A673 (cell line): ENCODE results near the gene CIZ1. TPM values are rescaled to one million over a fixed set of nuclear protein-coding genes. Genes with fewer than 3 reads are reported as not detected.

ENCODE experiments used
- BruUV-seq: library from RNA; stranded (reverse); fragments of 400-500 nt; replicated peaks from 2 replicates; lab custom pipeline; 2021; lab: Mats Ljungman, UMichigan
- CTCF ChIA-PET: fragments of 300-600 bp; sonication (Branson Sonifier 250); formaldehyde crosslinking; loops from one replicate; lab custom pipeline; 2022; ENCODE audit warnings: antibody characterized with exemption; lab: Charles Lee
- POLR2A ChIA-PET: fragments of 300-600 bp; sonication (Branson Sonifier 250); formaldehyde crosslinking; loops from one replicate; lab custom pipeline; 2022; ENCODE audit warnings: antibody characterized with exemption; ENCODE audit not compliant: low non-redundant PET; lab: Charles Lee
- DNase-seq: peaks from one replicate; pipeline ENCODE4 v3.0.0-alpha.2; 2015; ENCODE audit warnings: low spot score
- H3K27ac ChIP-seq: fragments of 200-600 bp; sonication (generic); 2 replicates; pipeline ENCODE4 v1.5.1; 2016; ENCODE audit warnings: mixed run types, low read depth, mild to moderate bottlenecking, mixed read lengths, antibody characterized with exemption, low read length; ENCODE audit not compliant: poor library complexity, severe bottlenecking
- H3K27me3 ChIP-seq: fragments of 200-600 bp; sonication (generic); replicated peaks from 2 replicates; pipeline ENCODE4 v1.6.1; 2017; ENCODE audit warnings: mixed run types, low read depth, mild to moderate bottlenecking, mixed read lengths, antibody characterized with exemption, low read length; ENCODE audit not compliant: insufficient read depth, poor library complexity
- H3K36me3 ChIP-seq: fragments of 200-600 bp; sonication (generic); 2 replicates; pipeline ENCODE4 v1.6.1; 2016; ENCODE audit warnings: mixed run types, mild to moderate bottlenecking, mixed read lengths, antibody characterized with exemption, low read length; ENCODE audit not compliant: insufficient read depth, poor library complexity, severe bottlenecking
- H3K4me1 ChIP-seq: fragments of 200-600 bp; sonication (generic); 2 replicates; pipeline ENCODE4 v1.6.1; 2017; ENCODE audit warnings: mixed run types, mild to moderate bottlenecking, mixed read lengths, antibody characterized with exemption, low read length; ENCODE audit not compliant: insufficient read depth, poor library complexity, severe bottlenecking
- H3K4me3 ChIP-seq: fragments of 200-600 bp; sonication (generic); 2 replicates; pipeline ENCODE4 v1.5.1; 2016; ENCODE audit warnings: low read depth, mixed run types, mild to moderate bottlenecking, mixed read lengths, low read length; ENCODE audit not compliant: poor library complexity, severe bottlenecking
- H3K9me3 ChIP-seq: fragments of 200-600 bp; sonication (generic); 2 replicates; pipeline ENCODE4 v1.6.1; 2016; ENCODE audit warnings: mixed run types, low read depth, mild to moderate bottlenecking, mixed read lengths, antibody characterized with exemption, low read length; ENCODE audit not compliant: poor library complexity, severe bottlenecking
- EZH2 ChIP-seq: fragments of 200-600 bp; sonication (generic); IDR thresholded peaks from 2 replicates; pipeline ENCODE4 v1.6.1; 2017; ENCODE audit warnings: borderline replicate concordance, low read depth, mild to moderate bottlenecking, mixed read lengths, antibody characterized with exemption, low read length; ENCODE audit not compliant: poor library complexity, severe bottlenecking
- intact Hi-C: fragments of 100-400 bp; cut with micrococcal nuclease; formaldehyde crosslinking; loops from one replicate; pipeline ENCODE4 v1.10.0; 2022; ENCODE audit not compliant: unreplicated experiment
- total RNA-seq: library from RNA; stranded (reverse); gene quantifications from 2 replicates; pipeline ENCODE4 v1.2.3, GENCODE V29; 2021
- TF ChIP-seq, protein P1 (sequence below): fragments of 300-800, 200-600 bp; sonication (generic); conservative IDR thresholded peaks from 2 replicates; pipeline ENCODE4 v1.5.1; 2017; ENCODE audit warnings: low read depth, mild to moderate bottlenecking, antibody characterized with exemption, low read length, moderate library complexity, mixed read lengths

Gene CIZ1
- total RNA-seq, 1 experiment from 2014 or later: 158 TPM

DNA sequence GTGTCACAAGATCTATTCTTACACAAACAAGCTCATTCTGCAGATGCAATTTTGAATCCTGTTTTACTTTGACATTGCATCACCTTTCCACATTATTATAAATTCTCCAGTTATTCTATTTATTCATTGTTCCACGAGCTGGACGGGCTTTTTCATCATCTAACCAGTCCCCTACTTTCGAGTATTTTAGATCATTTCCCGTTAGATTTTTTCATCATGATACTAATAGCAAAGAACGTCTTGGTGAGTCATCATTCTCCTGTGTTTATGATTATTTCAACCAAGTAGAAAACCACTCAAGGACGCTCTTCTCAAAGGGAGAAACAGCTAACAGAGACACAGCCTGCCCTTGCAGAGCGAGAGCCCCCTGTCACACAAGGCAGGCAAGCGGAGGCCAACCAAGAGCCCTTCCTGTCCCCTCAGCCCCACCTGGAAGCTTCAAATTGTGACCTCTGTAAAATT, 16.2 kb downstream of the CIZ1 start:
- Histone ChIP-seq H3K9me3 (no peaks in the 10 kb centered on the region), H3K27ac (peak overlapping the region; percentile 25), H3K4me3 (no peak overlapping the region), H3K4me1 (no peaks in the 10 kb centered on the region), H3K36me3 (peaks cover 38% of the 10 kb centered on the region), H3K27me3 (no peaks in the 10 kb centered on the region)
- POLR2A ChIA-PET: no interaction called here
- no peak for DNase-seq
- intact Hi-C loops: no loop called here
- TF ChIP-seq, protein P1, sequence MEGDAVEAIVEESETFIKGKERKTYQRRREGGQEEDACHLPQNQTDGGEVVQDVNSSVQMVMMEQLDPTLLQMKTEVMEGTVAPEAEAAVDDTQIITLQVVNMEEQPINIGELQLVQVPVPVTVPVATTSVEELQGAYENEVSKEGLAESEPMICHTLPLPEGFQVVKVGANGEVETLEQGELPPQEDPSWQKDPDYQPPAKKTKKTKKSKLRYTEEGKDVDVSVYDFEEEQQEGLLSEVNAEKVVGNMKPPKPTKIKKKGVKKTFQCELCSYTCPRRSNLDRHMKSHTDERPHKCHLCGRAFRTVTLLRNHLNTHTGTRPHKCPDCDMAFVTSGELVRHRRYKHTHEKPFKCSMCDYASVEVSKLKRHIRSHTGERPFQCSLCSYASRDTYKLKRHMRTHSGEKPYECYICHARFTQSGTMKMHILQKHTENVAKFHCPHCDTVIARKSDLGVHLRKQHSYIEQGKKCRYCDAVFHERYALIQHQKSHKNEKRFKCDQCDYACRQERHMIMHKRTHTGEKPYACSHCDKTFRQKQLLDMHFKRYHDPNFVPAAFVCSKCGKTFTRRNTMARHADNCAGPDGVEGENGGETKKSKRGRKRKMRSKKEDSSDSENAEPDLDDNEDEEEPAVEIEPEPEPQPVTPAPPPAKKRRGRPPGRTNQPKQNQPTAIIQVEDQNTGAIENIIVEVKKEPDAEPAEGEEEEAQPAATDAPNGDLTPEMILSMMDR: no peak
- TF ChIP-seq EZH2: no peak
- no TSS peak for BruUV-seq
- CTCF ChIA-PET: no interaction called here

DNA sequence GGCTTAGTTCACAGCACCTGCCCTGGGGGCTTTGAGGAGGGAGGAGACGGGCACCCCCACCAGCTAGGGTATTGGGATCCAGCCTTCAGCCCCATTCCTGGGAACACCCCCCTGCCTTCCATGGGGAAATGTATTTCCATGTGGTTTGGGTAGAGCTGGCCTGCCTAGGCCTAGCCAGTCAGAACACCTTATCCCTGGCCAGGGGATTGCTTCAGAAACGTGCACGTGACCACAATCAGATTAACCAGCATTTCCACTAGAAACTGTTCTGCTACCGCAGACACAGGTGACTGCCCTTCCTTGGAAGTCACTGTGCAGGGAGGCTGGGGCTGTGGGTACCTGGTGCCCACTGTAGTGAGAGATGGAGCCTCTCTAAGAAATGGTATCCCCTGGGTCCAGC, 17.3 kb downstream of the CIZ1 start:
- Histone ChIP-seq H3K27me3 (no peaks in the 10 kb centered on the region), H3K27ac (no peak overlapping the region), H3K4me3 (no peak overlapping the region), H3K9me3 (no peaks in the 10 kb centered on the region), H3K36me3 (peaks cover 36% of the 10 kb centered on the region), H3K4me1 (no peaks in the 10 kb centered on the region)
- TF ChIP-seq EZH2: no peak
- TF ChIP-seq, protein P1: no peak
- DNase-seq: no peak
- POLR2A ChIA-PET: no interaction called here
- no TSS peak for BruUV-seq
- intact Hi-C loops: no loop called here
- CTCF ChIA-PET: no interaction called here

DNA sequence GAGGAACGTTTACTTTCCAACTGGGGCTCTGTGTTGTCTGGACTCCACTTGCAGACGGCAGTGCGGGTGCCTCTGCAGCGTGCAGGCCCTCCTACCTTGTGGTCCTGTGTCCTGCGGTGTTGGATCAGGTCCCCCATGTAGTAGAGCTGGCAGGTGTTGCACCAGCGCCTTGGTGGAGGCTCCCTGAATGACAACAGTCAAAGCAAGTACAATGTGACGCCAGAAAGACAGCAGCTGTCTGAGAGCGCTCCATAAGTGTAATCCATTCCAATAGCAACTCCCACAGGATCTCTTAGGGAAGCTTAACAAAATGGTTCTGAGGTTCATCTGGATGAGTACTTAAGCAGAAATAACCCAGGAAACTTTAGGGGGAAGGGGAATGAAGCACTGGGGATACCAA, 21.4 kb downstream of the CIZ1 start:
- TF ChIP-seq EZH2: no peak
- TF ChIP-seq, protein P1: no peak
- intact Hi-C loops: no loop called here
- Histone ChIP-seq H3K4me3 (no peak overlapping the region), H3K9me3 (no peaks in the 10 kb centered on the region), H3K27me3 (no peaks in the 10 kb centered on the region), H3K4me1 (no peaks in the 10 kb centered on the region), H3K27ac (no peak overlapping the region), H3K36me3 (peaks cover 32% of the 10 kb centered on the region)
- no TSS peak for BruUV-seq
- DNase-seq: no peak
- CTCF ChIA-PET: no interaction called here
- POLR2A ChIA-PET: no interaction called here
